ENCODE measurements around the gene SULF2. TPM values are rescaled to one million over a fixed set of nuclear protein-coding genes. Genes with fewer than 3 reads are reported as not detected.
"Not testable (repeated sequence)": the region's sequence is repeated elsewhere in the genome, so short reads cannot be mapped to it uniquely, and the experiment has no call there.

The SULF2 gene
- total RNA-seq, 1 donor from 2014 or later: 52.8 TPM

GRCh38 chr20:47809161-47809960, 24.1 kb upstream of the SULF2 start:
- no peak for DNase-seq
- Histone ChIP-seq H3K27ac (no peak overlapping the region), H3K4me3 (no peak overlapping the region), H3K4me1 (no peaks in the 10 kb centered on the region), H3K36me3 (no peaks in the 10 kb centered on the region), H3K9me3 (no peaks in the 10 kb centered on the region), H3K27me3 (peaks cover 26% of the 10 kb centered on the region)
- TF ChIP-seq CTCF (IDR thresholded peaks at IDR 0.05): no peak
- no peak for ATAC-seq
- intact Hi-C loops (cut with DNase I): no loop called here

GRCh38 chr20:47805951-47806350, 20.7 kb upstream of the SULF2 start:
- DNase-seq (no peak), ATAC-seq (no peak)
- no peak for TF ChIP-seq CTCF (IDR thresholded peaks at IDR 0.05)
- H3K4me3 ChIP-seq: no peak overlapping the region
- no peaks in the 10 kb centered on the region for H3K4me1 ChIP-seq
- intact Hi-C loops (cut with DNase I): no loop called here
- H3K27ac ChIP-seq: no peak overlapping the region
- H3K27me3 ChIP-seq: peaks cover 29% of the 10 kb centered on the region
- no peaks in the 10 kb centered on the region for H3K9me3 ChIP-seq
- no peaks in the 10 kb centered on the region for H3K36me3 ChIP-seq

- H3K9me3 ChIP-seq; H3K4me1 ChIP-seq; H3K27ac ChIP-seq; H3K36me3 ChIP-seq; DNase-seq; intact Hi-C loops (cut with DNase I); H3K4me3 ChIP-seq; ATAC-seq: not testable (repeated sequence)
- peaks cover 29% of the 10 kb centered on the region for H3K27me3 ChIP-seq
Observed at GRCh38 chr20:47804972-47805371, 19.7 kb upstream of the SULF2 start.

GRCh38 chr20:47804224-47804825, 19.0 kb upstream of the SULF2 start:
- H3K4me3 ChIP-seq; H3K27ac ChIP-seq; H3K9me3 ChIP-seq; H3K36me3 ChIP-seq; intact Hi-C loops (cut with DNase I); ATAC-seq; H3K4me1 ChIP-seq; DNase-seq: not testable (repeated sequence)
- H3K27me3 ChIP-seq: peaks cover 29% of the 10 kb centered on the region

GRCh38 chr20:47802975-47803374, 17.7 kb upstream of the SULF2 start:
- no peaks in the 10 kb centered on the region for H3K9me3 ChIP-seq
- TF ChIP-seq CTCF (IDR thresholded peaks at IDR 0.05): no peak
- no peak for DNase-seq
- no peak overlapping the region for H3K4me3 ChIP-seq
- intact Hi-C loops (cut with DNase I): no loop called here
- ATAC-seq: no peak
- no peak overlapping the region for H3K27ac ChIP-seq
- no peaks in the 10 kb centered on the region for H3K36me3 ChIP-seq
- H3K4me1 ChIP-seq: no peaks in the 10 kb centered on the region
- H3K27me3 ChIP-seq: peaks cover 29% of the 10 kb centered on the region

GRCh38 chr20:47802226-47802920, 17.1 kb upstream of the SULF2 start:
- TF ChIP-seq CTCF (IDR thresholded peaks at IDR 0.05): no peak
- H3K4me1 ChIP-seq: no peaks in the 10 kb centered on the region
- H3K9me3 ChIP-seq: no peaks in the 10 kb centered on the region
- ATAC-seq: no peak
- no peak overlapping the region for H3K4me3 ChIP-seq
- H3K27me3 ChIP-seq: peaks cover 29% of the 10 kb centered on the region
- H3K27ac ChIP-seq: no peak overlapping the region
- H3K36me3 ChIP-seq: no peaks in the 10 kb centered on the region
- no peak for DNase-seq
- intact Hi-C loops (cut with DNase I): no loop called here
